Tibial nerve (tissue), 4 donors: ENCODE data around the gene PSD4. TPM values are rescaled to one million over a fixed set of nuclear protein-coding genes. Genes with fewer than 3 reads are reported as not detected.

ENCODE experiments used
- DNase-seq, 2 donors: peaks; one replicate each; pipeline ENCODE4 v3.0.0-alpha.2; 2019; ENCODE audit warnings: low spot score in 2 of 2
- H3K27ac ChIP-seq, 4 donors: fragments of 200-600 bp; sonication (generic) in 3 of 4; one replicate each; pipeline ENCODE4 v1.5.1; 2017 to 2019; ENCODE audit warnings: mild to moderate bottlenecking in 1 of 4
- H3K27me3 ChIP-seq, 2 donors: fragments of 200-600 bp; sonication (generic) in 1 of 2; one replicate each; pipeline versions ENCODE4 v1.5.1 to v1.6.0; 2017 to 2019
- H3K36me3 ChIP-seq, 3 donors: fragments of 200-600 bp; sonication (generic); one replicate each; pipeline ENCODE4 v1.5.1; 2018 to 2019
- H3K4me1 ChIP-seq, 4 donors: fragments of 200-600 bp; sonication (generic) in 3 of 4; one replicate each; pipeline ENCODE4 v1.5.1; 2017 to 2019
- H3K4me3 ChIP-seq, 4 donors: fragments of 200-600 bp; sonication (generic) in 3 of 4; one replicate each; pipeline ENCODE4 v1.5.1; 2017 to 2019; ENCODE audit warnings: mild to moderate bottlenecking in 1 of 4, moderate library complexity in 1 of 4
- H3K9me3 ChIP-seq, 4 donors: fragments of 200-600 bp; sonication (generic) in 3 of 4; one replicate each; pipeline ENCODE4 v1.5.1; 2017 to 2019
- CTCF ChIP-seq, 5 experiments: fragments of 200-600 bp in 3 of 5; fragments of 450-650 bp in 2 of 5; sonication (generic) in 3 of 5; IDR thresholded peaks; one replicate each; pipeline ENCODE4 v1.5.1; 2016 to 2019; ENCODE audit warnings: antibody characterized with exemption in 5 of 5, mild to moderate bottlenecking in 3 of 5, moderate library complexity in 2 of 5
- EP300 ChIP-seq, 2 donors: sonication (generic); formaldehyde crosslinking; IDR thresholded peaks; one replicate each; pipeline ENCODE4 v1.6.1; 2017; ENCODE audit warnings: antibody characterized with exemption in 2 of 2, mild to moderate bottlenecking in 1 of 2
- POLR2A ChIP-seq, 2 donors: fragments of 450-650 bp; IDR thresholded peaks; one replicate each; pipeline ENCODE4 v1.6.1; 2017; ENCODE audit warnings: antibody characterized with exemption in 2 of 2, mild to moderate bottlenecking in 2 of 2, moderate library complexity in 2 of 2
- WGBS, 2 donors: methylation state at CpG; one replicate each; pipeline ENCODE4 v1.1.5; 2018; 5-methylcytosine and 5-hydroxymethylcytosine counted together
- total RNA-seq, 4 donors: library from RNA; depleted of rRNA; stranded (reverse); fragments of >200 nt; gene quantifications; one replicate each; pipeline ENCODE4 v1.1.0, GENCODE V29; 2016

PSD4 gene
- total RNA-seq, 4 donors from 2014 or later, result 8.7 to 20.7 (median 11.3) TPM

GRCh38 chr2:113183264-113183663 lies 9.5 kb downstream of the PSD4 start:
- WGBS, 2 donors, result 92 to 93% methylated on average over 7 to 8 of the region's 8 CpGs
- no peaks in the 10 kb centered on the region for H3K36me3 ChIP-seq
- no peak overlapping the region for H3K4me3 ChIP-seq
- H3K27me3 ChIP-seq, result no peaks in the 10 kb centered on the region
- H3K4me1 ChIP-seq, result peaks cover 0 to 31% (median 17%) of the 10 kb centered on the region in 4 donors
- no peak for TF ChIP-seq CTCF (IDR thresholded peaks at IDR 0.05)
- TF ChIP-seq POLR2A (IDR thresholded peaks at IDR 0.05), result no peak
- TF ChIP-seq EP300 (IDR thresholded peaks at IDR 0.05), result no peak
- no peak for DNase-seq
- no peaks in the 10 kb centered on the region for H3K9me3 ChIP-seq
- no peak overlapping the region for H3K27ac ChIP-seq

GRCh38 chr2:113183703-113184102 lies 9.9 kb downstream of the PSD4 start:
- DNase-seq, result no peak
- no peak overlapping the region for H3K27ac ChIP-seq
- H3K9me3 ChIP-seq, result no peaks in the 10 kb centered on the region
- 67 to 81% methylated on average over 2 of the region's 2 CpGs for WGBS, 2 donors
- no peak for TF ChIP-seq CTCF (IDR thresholded peaks at IDR 0.05)
- no peak for TF ChIP-seq POLR2A (IDR thresholded peaks at IDR 0.05)
- TF ChIP-seq EP300 (IDR thresholded peaks at IDR 0.05), result no peak
- no peak overlapping the region for H3K4me3 ChIP-seq
- H3K36me3 ChIP-seq, result no peaks in the 10 kb centered on the region
- peaks cover 0 to 31% (median 17%) of the 10 kb centered on the region in 4 donors for H3K4me1 ChIP-seq
- no peaks in the 10 kb centered on the region for H3K27me3 ChIP-seq

GRCh38 chr2:113184531-113185230 lies 10.9 kb downstream of the PSD4 start:
- H3K27ac ChIP-seq, result no peak overlapping the region
- DNase-seq, result no peak
- H3K4me1 ChIP-seq, result peaks cover 0 to 24% (median 16%) of the 10 kb centered on the region in 4 donors
- H3K27me3 ChIP-seq, result no peaks in the 10 kb centered on the region
- TF ChIP-seq POLR2A (IDR thresholded peaks at IDR 0.05), result no peak
- no peak for TF ChIP-seq EP300 (IDR thresholded peaks at IDR 0.05)
- TF ChIP-seq CTCF (IDR thresholded peaks at IDR 0.05), result no peak
- no peaks in the 10 kb centered on the region for H3K36me3 ChIP-seq
- 85 to 95% methylated on average over 8 of the region's 8 CpGs for WGBS, 2 donors
- H3K4me3 ChIP-seq, result no peak overlapping the region
- H3K9me3 ChIP-seq, result no peaks in the 10 kb centered on the region

- DNase-seq, result no peak
- Histone ChIP-seq H3K4me3 (no peak overlapping the region), H3K4me1 (peaks cover 0 to 21% (median 11%) of the 10 kb centered on the region in 4 donors), H3K27me3 (no peaks in the 10 kb centered on the region), H3K9me3 (no peaks in the 10 kb centered on the region), H3K27ac (no peak overlapping the region), H3K36me3 (no peaks in the 10 kb centered on the region)
- 51 to 62% methylated on average over 8 to 10 of the region's 10 CpGs for WGBS, 2 donors
- TF ChIP-seq CTCF (IDR thresholded peaks at IDR 0.05) (no peak), EP300 (IDR thresholded peaks at IDR 0.05) (no peak), POLR2A (IDR thresholded peaks at IDR 0.05) (no peak)
These were observed 12.1 kb downstream of the PSD4 start for GRCh38 chr2:113185664-113186432.

GRCh38 chr2:113186433-113186796 lies 12.6 kb downstream of the PSD4 start:
- H3K9me3 ChIP-seq, result no peaks in the 10 kb centered on the region
- H3K27me3 ChIP-seq, result no peaks in the 10 kb centered on the region
- TF ChIP-seq EP300 (IDR thresholded peaks at IDR 0.05) (no peak), POLR2A (IDR thresholded peaks at IDR 0.05) (no peak), CTCF (IDR thresholded peaks at IDR 0.05) (no peak)
- H3K27ac ChIP-seq, result no peak overlapping the region
- DNase-seq, result no peak
- peaks cover 0 to 19% (median 8%) of the 10 kb centered on the region in 4 donors for H3K4me1 ChIP-seq
- no peak overlapping the region for H3K4me3 ChIP-seq
- WGBS, 2 donors, result 85% methylated on average over 5 of the region's 5 CpGs
- H3K36me3 ChIP-seq, result no peaks in the 10 kb centered on the region
